GM19240 (cell line): ENCODE results near the gene FOXJ2.
"Not testable (repeated sequence)": the region's sequence is repeated elsewhere in the genome, so short reads cannot be mapped to it uniquely, and the experiment has no call there.

Experiments
- DNase-seq: peaks from one replicate; pipeline ENCODE4 v3.0.0; 2011; ENCODE audit warnings: low spot score; ENCODE audit not compliant: insufficient read length

The FOXJ2 gene

DNA sequence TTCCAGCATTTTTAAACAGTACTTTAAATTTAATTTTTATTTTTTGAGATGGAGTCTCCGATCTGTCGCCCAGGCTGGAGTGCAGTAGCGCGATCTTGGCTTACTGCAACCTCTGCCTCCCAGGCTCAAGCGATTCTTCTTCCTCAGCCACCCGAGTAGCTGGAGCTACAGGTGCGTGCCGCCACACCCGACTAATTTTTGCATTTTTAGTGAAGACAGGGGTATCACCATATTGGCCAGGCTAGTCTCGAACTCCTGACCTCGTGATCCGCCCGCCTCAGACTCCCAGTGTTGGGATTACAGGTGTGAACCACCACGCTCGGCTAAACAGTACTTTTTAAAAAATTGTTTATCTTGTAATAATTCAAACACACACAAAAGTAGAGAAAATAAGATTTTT is 4.2 kb upstream of the FOXJ2 start:
- no peak for DNase-seq

DNA sequence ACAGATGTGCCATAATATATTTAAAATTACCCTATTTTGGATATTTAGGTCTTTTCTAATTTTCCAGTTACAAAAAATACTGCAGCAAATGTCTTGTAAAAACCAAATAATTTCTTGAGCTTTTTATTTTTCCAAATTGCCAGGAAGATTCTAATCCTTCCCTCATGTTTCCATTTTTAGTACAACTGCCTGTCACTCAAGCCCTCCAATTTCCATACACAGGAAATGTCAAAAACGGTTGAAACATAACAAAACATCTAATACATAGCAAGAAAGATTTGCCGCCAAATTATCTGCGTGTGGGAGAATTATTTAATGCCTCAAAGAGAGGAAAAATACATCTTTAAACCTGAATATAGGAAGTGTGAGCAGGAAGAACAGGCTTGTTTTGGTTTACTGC is 2.3 kb upstream of the FOXJ2 start:
- DNase-seq, result no peak

DNA sequence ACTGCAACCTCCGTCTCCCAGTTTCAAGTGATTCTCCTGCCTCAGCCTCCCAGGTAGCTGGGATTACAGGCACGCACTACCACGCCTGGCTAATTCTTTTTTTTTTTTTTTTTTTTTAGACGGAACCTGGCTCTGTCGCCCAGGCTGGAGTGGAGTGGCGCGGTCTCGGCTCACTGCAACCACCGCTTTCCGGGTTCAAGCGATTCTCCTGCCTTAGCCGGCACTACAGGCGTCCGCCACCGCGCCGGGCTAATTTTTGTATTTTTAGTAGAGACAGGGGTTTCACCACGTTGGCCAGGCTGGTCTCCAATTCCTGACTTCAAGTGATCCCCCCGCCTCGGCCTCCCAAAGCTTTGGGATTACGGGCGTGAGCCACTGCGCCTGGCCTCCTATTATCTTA is 1.5 kb upstream of the FOXJ2 start:
- not testable (repeated sequence) for DNase-seq

DNA sequence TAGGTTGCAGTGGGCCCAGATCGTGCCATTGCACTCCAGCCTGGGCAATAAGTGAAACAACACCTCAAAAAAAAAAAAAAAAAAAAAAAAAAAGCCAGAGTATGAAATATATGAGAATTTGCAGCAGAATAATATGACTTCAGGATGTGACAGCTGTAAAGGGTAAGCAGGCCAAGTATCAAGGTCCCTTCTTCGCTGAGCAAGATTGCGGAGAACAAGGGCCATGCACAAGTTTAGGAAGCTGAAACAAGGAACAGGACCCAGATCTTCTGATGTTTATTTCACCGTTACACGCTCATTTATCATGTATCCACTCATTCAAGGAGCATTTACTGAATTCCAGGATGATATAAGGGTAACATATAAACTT is 659 bp upstream of the FOXJ2 start:
- no peak for DNase-seq

DNA sequence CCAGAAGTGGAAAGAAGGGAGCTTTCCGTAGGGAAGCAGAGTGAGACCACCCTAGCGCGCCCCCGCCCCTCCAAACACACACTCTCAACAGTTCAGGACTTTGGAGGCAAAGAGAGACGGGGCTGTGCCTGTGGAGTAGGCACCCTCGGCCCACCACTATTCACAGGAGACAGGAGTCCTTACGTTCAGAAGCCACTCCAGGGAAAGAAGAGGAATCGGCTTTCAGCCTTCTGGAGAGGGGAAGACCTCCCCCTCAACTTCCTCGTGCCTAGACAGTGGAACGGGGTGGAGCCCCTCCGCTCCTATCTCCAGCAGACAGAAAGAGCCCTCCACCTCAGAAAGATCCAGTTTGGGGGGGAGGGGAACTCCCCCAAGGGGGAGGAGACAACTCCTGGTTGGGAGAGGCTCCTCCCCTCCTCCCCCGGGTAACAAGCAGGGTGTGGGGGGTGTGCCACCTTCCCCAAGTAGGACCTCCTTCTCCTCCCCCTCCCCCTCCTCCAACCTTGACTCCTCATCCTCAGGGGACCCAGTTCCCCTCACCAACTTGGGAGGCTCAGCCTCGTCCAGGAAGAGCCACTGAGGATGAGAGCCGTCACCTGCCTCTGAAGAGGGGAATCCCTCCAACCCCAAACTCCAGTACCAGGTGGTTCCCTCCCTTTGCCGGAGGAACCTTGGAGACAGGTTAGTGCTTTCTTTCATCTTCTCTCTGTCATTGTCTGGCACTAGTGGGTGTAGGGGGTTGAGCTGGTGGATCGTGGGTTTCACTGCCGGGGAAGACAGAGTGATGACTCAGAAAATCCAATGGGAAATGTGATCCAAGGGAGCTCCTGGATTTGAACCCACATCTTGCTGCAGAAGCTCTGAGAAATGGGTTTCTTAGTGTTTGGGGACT is 883 bp downstream of the FOXJ2 start:
- DNase-seq, result peak; percentile 49

DNA sequence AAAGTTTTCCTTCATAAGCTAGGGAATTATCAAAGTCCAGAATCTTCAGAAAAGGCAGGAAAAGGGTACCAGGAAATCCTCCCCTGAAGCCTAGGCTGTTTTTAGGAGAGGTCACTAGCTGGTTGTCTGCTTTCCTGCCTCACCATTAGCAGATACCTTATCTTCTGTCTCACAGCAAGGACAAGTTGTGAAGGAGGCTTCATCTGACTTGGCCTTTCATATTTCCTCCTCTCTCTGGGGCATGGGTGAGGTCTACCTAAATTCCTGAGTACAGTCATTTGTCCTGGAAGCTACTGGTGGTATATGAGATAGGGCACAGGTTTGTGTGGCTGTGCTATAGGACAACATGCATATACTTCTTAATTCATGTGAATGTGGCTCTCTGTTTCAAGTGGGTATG is 2.3 kb downstream of the FOXJ2 start:
- DNase-seq, result no peak

DNA sequence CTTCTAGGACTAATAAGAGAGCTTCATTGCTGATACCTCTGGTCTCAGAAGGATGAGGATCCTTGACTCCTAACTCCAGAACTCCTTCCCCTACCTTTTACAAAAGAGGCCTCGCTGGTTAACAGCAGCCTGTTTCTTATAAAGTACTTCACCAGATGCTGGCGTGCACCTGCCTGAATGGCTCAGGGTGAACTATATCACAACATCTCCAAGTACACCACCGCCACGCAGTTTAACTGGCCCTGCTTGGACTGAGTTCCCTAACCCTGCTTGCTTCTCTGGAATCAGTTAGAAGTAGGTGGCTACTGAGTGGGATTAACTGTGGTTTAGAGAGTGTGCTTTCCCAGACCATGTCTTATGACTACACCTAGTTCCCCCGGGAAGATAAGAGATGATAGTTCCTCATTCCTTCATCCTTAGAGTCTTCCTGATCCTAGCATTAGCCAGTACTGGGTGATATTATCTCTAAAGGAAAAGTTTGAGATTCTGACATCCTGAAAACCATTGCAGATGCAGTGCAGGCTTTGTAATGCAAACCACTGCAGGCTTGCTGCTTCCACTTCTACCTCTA is 3.0 kb downstream of the FOXJ2 start:
- DNase-seq, result no peak

DNA sequence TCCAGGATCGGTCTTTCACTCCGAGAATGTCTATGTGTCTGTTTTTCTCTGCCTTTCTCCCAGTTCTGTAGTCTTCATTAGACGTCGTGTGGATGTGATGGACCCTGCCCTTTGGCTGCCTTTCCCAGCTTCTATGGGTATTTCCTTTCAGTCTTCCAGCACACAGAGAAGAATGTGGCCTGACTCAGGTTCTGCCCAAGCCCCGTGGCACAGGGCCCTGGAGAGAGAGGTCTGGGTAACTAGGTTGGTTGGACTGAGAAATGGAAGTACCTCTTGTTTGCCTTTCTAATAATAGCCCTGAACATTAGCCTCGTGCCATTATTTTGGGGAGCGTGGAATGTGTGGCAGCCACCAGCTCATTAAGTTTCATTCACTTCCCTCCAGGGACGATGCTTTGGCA is 3.8 kb downstream of the FOXJ2 start:
- DNase-seq, result no peak

DNA sequence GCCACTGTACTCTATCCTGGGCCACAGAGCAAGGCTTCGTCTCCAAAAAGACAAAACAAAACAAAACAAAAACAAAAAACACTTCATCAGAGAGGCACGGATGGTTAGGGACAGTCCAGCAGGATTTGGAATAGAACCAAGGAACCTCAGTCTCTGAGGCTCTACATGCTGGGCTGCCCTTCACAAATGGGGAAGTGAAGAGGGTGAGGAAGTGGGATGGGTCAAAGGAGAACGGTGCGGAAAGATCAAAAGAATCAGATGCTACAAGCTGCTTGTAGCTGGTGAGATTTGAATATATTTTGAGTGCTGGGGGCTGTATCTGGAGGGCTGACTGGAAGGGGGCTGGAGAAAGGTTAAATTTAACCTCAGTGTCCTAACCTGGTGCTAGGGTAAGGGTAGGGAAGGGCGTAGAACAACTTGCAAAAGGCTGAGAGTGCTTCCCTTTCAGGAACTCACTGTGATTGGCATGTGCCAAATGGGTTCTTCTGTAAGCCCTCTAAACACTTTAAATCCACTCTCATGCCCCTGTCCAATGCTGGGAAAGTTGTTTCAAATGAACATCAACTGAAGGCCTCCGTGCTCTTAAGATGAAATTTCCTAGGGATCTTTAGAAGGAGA is 4.6 kb downstream of the FOXJ2 start:
- peak; percentile 21 for DNase-seq

DNA sequence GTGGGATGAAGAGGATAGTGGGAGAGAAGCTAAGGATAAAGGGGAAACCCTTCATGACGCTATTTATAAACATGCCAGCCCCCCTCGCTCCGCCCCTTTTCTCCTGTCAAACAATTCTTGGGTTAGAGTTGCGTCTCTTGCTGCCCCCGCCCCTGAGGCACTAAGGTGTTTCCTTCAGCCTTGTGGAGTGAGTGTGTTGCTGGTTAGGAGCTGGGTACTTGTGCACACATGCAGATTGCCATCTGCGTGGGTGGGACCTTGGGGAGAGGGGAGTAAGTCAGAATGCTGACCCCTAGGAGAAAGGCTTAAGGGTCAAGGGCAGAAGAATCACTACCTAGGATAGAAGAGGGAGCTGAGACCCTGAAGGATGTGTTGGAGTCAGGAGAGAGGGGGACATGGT is 5.4 kb downstream of the FOXJ2 start:
- no peak for DNase-seq

DNA sequence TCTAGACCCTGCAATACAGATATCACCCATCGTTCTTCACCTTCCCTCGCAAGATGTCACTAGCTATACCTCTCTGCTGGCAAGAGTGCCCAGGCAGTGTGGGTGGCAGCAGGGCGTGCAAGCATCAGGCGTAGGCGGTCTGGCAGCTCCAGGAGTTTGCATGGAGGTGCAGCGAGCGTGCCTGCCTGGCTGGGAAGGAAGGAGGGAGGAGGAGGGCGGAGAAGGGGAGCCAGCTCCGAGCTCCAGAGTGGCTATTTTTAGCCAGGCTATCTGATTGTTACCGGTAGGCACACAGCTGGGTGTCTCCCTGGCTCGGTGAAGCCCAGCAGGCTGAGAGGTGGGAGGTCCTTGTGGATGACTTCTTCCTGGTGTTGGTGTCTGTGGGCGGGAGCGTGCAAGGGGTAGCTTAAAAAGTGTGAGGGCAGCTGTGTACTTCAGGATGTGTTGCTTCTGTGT is 6.2 kb downstream of the FOXJ2 start:
- no peak for DNase-seq

DNA sequence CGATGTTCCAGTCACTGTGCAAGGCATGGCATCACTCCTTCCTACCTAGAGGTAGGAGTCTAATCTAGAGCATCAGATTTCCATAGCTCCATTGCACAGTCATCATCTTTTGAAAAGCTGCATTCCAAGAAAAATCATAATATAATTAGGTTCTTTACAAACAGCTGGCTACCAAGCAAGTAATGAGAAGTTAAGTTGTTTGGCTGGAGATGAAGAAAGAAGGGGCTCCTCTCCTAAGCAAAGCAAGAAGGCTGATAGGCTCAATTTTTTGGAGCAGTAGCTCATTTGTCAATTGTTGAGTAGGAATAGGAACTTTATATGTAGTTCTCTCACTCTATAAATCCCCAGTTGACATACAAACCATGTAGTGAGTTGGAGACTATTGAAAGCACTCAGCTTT is 8.3 kb downstream of the FOXJ2 start:
- DNase-seq, result no peak

DNA sequence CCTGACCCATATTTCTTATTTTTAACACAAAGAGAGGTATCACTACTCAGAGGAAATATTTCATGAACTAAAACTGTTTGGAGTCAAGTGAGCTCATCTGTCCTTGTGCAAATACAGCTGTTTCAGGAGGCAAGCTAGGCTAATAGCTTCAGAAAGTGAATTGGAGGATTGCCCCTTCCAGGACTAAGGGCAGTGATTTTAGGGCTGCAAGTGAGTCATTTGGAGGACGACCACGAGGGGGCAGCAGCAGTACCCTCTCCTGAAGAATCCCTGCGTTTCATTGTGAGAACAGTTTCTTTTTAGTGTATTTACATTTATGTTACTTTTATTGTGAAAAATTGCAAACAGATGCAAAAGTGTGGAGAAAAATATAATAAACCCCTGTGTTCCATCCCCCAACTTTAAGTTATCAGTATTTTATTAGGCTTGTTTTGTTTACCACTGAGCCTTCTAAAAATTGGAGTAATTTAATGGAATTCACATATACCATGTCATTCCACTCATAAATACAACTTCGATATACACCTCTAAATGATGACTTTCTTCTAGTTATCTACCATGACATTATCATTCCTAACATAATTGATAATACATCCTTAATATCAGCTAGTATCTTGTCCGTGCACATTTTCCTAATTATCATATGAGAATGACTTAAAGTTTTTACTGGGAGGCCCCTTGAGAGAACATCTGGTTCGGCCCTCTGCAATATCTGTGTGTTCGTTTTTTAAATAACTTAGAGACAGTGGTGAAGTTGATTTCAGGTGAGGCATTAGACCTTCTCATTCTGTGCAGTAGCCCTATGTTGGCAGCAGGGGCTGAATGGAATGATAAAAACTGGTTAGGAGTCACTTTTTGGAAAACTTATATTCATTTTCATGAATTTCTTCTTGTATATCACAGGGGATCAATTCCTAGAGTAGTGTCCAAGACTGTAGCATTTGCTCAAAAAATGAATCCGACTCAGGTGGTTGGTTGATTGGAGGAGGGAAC is 13.7 kb downstream of the FOXJ2 start:
- DNase-seq, result peak; percentile 73

DNA sequence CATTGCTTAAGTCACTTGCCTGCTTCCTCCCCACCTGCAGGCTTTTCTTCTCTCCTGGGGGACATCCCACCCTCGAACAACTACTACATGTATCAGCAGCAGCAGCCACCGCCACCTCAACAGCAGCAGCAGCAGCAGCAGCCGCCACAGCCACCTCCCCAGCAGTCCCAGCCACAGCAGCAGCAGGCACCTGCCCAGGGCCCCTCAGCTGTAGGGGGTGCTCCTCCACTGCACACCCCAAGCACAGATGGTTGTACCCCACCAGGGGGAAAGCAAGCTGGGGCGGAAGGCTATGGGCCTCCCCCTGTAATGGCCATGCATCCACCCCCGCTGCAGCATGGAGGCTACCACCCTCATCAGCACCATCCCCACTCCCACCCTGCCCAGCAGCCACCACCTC is 15.3 kb downstream of the FOXJ2 start:
- no peak for DNase-seq

DNA sequence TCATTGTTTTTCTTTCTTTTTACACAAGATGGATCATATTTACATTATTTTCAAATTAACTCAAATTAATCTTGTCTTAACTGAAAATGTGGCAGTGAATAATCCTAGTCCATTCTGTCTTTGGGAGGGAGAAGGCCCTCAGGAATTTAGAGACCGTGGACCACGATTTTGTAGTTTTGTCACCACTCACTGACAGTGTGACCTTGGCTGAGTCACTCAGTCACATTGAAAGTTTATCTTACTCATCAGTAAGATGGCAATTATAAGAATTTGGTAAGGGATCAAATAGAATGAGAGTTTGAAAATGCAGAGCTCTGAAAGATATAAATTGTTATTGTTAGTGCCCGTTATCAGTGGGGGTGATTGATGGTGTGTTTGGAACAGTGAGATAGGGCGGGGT is 16.4 kb downstream of the FOXJ2 start:
- no peak for DNase-seq

DNA sequence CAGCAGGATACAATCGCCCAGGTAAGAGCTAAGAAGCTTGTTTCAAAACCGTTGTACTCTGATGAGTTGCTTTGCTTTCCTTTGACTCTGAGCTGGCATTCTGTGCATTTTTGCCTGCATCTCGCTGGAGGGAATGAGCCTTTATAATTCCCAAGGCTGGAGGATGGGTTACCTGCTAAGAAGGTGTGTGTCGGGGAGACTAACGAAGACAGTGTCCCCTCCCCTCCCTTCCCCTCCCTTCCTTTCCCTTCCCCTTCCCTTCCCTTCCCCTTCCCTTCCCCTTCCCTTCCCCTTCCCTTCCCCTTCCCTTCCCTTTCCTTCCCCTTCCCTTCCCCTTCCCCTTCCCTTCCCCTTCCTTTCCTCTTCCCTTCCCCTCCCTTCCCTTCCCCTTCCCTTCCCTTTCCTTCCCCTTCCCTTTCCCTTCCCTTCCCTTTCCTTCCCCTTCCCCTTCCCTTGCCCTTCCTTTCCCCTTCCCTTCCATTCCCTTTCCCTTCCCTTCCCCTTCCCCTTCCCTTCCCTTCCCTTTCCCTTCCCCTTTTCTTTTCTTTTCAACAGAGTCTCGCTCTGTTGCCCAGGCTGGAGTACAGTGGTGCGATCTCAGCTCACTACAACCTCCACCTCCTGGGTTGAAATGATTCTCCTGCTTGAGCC is 18.2 kb downstream of the FOXJ2 start:
- no peak for DNase-seq

DNA sequence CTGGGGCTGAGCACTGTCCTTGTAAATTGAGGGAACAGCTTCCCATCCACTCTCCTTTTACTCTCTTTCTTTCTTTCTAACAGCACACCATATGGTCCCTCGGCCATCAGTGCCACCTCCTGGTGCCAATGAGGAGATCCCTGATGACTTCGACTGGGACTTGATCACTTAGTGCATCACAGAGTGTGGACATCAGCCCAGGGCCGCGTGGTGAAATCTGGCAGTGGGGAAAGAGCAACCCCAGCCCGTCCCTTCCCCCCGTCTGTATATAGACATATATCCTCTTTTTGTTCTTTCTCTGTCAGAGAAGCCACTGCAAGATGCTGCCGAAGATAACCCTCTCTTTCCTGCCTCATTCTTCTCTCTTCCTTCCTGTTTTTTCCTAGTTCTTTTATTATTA is 20.2 kb downstream of the FOXJ2 start:
- DNase-seq, result no peak

DNA sequence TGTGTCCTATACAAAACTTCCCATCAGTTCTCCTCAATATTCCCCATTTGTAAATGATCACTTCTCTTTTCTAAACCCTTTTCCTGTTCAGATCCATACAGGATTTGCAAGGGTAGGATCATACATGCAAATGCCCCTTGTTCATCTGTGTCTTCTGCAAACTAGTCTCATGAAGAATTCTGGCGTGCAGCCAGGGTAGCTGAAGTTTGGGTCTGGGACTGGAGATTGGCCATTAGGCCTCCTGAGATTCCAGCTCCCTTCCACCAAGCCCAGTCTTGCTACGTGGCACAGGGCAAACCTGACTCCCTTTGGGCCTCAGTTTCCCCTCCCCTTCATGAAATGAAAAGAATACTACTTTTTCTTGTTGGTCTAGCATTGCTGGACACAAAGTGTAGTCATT is 22.3 kb downstream of the FOXJ2 start:
- DNase-seq, result no peak

DNA sequence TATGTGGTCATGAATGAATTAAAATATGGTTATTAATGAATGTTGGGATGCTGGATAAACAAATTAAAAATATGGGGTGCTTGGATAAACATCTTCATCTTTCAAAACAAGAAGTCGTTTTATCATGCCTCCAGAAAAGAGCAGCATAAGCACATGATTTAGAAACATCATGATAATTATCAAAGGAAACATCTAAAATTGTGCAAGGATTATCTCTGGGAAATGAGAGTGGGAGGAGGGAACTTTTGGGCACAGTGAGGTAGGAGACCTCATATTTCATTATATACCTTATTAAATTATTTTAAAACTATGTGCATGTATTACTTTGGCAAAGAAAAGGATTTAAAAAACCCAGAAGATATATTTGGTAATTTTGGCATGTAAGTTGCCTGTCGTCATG is 24.8 kb downstream of the FOXJ2 start:
- no peak for DNase-seq

DNA sequence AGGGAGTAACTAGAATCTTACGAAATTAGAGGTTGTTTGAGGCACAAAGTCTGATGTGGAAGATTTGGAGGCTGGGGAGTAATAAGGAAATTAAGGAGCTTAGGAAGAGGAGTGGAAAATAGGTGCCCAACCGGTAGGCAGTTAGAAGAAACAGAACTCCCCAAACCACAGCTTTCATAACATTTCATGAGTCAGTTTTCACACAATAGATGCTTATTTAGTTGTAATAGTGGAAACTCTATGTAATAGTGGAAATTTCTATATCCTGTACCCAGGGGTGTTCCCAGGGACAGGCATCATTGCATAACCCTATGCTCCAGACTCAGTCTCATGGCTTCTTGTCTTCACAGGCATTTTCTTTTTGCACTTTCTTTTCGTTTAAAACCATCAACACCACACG is 25.3 kb downstream of the FOXJ2 start:
- no peak for DNase-seq

DNA sequence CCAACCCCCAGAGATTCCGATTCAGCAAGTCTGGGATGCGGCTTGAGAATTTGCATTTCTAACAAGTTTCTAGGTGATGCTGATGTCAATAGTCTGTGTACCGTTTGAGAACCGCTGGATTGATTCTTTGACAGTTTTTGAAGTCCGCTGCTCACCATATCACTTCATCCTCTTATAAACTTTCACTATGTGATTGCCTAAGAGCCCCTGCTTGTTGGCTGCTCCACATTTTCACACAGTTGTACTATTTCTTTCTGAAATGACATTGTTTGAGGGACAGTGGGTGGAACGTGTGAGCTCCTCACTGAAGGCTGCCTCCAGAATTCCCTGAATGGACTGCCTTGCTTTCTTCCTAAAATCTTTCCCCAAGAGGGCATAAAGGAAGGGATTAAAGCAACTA is 26.0 kb downstream of the FOXJ2 start:
- no peak for DNase-seq
